Fibroblast of mammary gland (primary cell): ENCODE results near the gene ADGRD1.

Source experiments
- DNase-seq: peaks from one replicate; pipeline ENCODE4 v3.0.0-alpha.2; 2010; ENCODE audit warnings: low read depth
- H3K4me3 ChIP-seq: 2 replicates; pipeline ENCODE4 v1.5.1; 2011; ENCODE audit warnings: low read depth, mild to moderate bottlenecking, low read length, moderate library complexity; ENCODE audit not compliant: control insufficient read depth
- CTCF ChIP-seq: conservative IDR thresholded peaks from 2 replicates; pipeline ENCODE4 v1.5.1; 2011; ENCODE audit warnings: low read depth, low read length, inconsistent platforms; ENCODE audit not compliant: control insufficient read depth, insufficient read depth

The ADGRD1 gene

GRCh38 chr12:131104463-131105350, 151.0 kb downstream of the ADGRD1 start:
- H3K4me3 ChIP-seq, result no peak overlapping the region
- DNase-seq, result peak; percentile 57
- peak; percentile 77 for TF ChIP-seq CTCF

- TF ChIP-seq CTCF, result no peak
- H3K4me3 ChIP-seq, result no peak overlapping the region
- DNase-seq, result no peak
Observed at GRCh38 chr12:131105351-131105735, 151.6 kb downstream of the ADGRD1 start.

GRCh38 chr12:131105736-131106348, 152.1 kb downstream of the ADGRD1 start:
- H3K4me3 ChIP-seq, result no peak overlapping the region
- TF ChIP-seq CTCF, result no peak
- no peak for DNase-seq

- DNase-seq, result no peak
- TF ChIP-seq CTCF, result no peak
- H3K4me3 ChIP-seq, result no peak overlapping the region
Observed at GRCh38 chr12:131106349-131106941, 152.7 kb downstream of the ADGRD1 start.

GRCh38 chr12:131108177-131108955, 154.7 kb downstream of the ADGRD1 start:
- TF ChIP-seq CTCF, result no peak
- no peak for DNase-seq
- H3K4me3 ChIP-seq, result no peak overlapping the region

GRCh38 chr12:131111446-131111845, 157.7 kb downstream of the ADGRD1 start:
- no peak for TF ChIP-seq CTCF
- DNase-seq, result no peak
- H3K4me3 ChIP-seq, result no peak overlapping the region
